Measurements from ENCODE around the gene ZNF646.

Gene ZNF646

GRCh38 chr16:31108035-31108793, 34.0 kb downstream of the ZNF646 start, which contains the start of gene BCKDK:
BCKDK (plus strand) TSS chr16:31108386; CDS start chr16:31109224, 838 bp downstream.
- Histone ChIP-seq H3K27ac (ENCODE audit: insufficient read depth, low read depth, low read length, poor library complexity, severe bottlenecking) (no peak within 1 kb of the TSS), H3K27me3 (ENCODE audit: control insufficient read depth, insufficient read depth, low read length, poor library complexity, severe bottlenecking) (no peaks in the 10 kb centered on the region), H3K4me1 (ENCODE audit: control insufficient read depth, insufficient read depth, low read length) (peaks cover 8% of the 10 kb centered on the region), H3K9me3 (ENCODE audit: control insufficient read depth, low read length) (no peaks in the 10 kb centered on the region), H3K4me3 (ENCODE audit: insufficient read depth, low read depth, low read length) (peak within 1 kb of the TSS; percentile 99), H3K36me3 (ENCODE audit: control insufficient read depth, insufficient read depth, low read length) (peaks cover 29% of the 10 kb centered on the region)
- WGBS, 2 experiments = 5% methylated on average over 68 of the region's 68 CpGs

- no peak overlapping the region for H3K27ac ChIP-seq (ENCODE audit: insufficient read depth, low read depth, low read length, poor library complexity, severe bottlenecking)
- WGBS, 2 experiments = 65 to 67% methylated on average over 57 of the region's 57 CpGs
- H3K27me3 ChIP-seq (ENCODE audit: control insufficient read depth, insufficient read depth, low read length, poor library complexity, severe bottlenecking) = no peaks in the 10 kb centered on the region
- peak overlapping the region; percentile 99 for H3K4me3 ChIP-seq (ENCODE audit: insufficient read depth, low read depth, low read length)
- no peaks in the 10 kb centered on the region for H3K9me3 ChIP-seq (ENCODE audit: control insufficient read depth, low read length)
- peaks cover 8% of the 10 kb centered on the region for H3K4me1 ChIP-seq (ENCODE audit: control insufficient read depth, insufficient read depth, low read length)
- peaks cover 29% of the 10 kb centered on the region for H3K36me3 ChIP-seq (ENCODE audit: control insufficient read depth, insufficient read depth, low read length)
These were observed 34.8 kb downstream of the ZNF646 start for GRCh38 chr16:31108794-31109558.

- H3K36me3 ChIP-seq (ENCODE audit: control insufficient read depth, insufficient read depth, low read length) = peaks cover 29% of the 10 kb centered on the region
- H3K27me3 ChIP-seq (ENCODE audit: control insufficient read depth, insufficient read depth, low read length, poor library complexity, severe bottlenecking) = no peaks in the 10 kb centered on the region
- H3K4me3 ChIP-seq (ENCODE audit: insufficient read depth, low read depth, low read length) = no peak overlapping the region
- 96 to 98% methylated on average over 12 of the region's 12 CpGs for WGBS, 2 experiments
- H3K27ac ChIP-seq (ENCODE audit: insufficient read depth, low read depth, low read length, poor library complexity, severe bottlenecking) = no peak overlapping the region
- peaks cover 8% of the 10 kb centered on the region for H3K4me1 ChIP-seq (ENCODE audit: control insufficient read depth, insufficient read depth, low read length)
- H3K9me3 ChIP-seq (ENCODE audit: control insufficient read depth, low read length) = no peaks in the 10 kb centered on the region
These were observed 35.4 kb downstream of the ZNF646 start for GRCh38 chr16:31109622-31110021.

GRCh38 chr16:31110106-31111034, 36.1 kb downstream of the ZNF646 start:
- no peak overlapping the region for H3K4me3 ChIP-seq (ENCODE audit: insufficient read depth, low read depth, low read length)
- no peaks in the 10 kb centered on the region for H3K27me3 ChIP-seq (ENCODE audit: control insufficient read depth, insufficient read depth, low read length, poor library complexity, severe bottlenecking)
- H3K9me3 ChIP-seq (ENCODE audit: control insufficient read depth, low read length) = no peaks in the 10 kb centered on the region
- H3K36me3 ChIP-seq (ENCODE audit: control insufficient read depth, insufficient read depth, low read length) = peaks cover 29% of the 10 kb centered on the region
- H3K4me1 ChIP-seq (ENCODE audit: control insufficient read depth, insufficient read depth, low read length) = peaks cover 8% of the 10 kb centered on the region
- WGBS, 2 experiments = 93 to 94% methylated on average over 26 of the region's 26 CpGs
- no peak overlapping the region for H3K27ac ChIP-seq (ENCODE audit: insufficient read depth, low read depth, low read length, poor library complexity, severe bottlenecking)

GRCh38 chr16:31111881-31112466, 37.8 kb downstream of the ZNF646 start:
- Histone ChIP-seq H3K27ac (ENCODE audit: insufficient read depth, low read depth, low read length, poor library complexity, severe bottlenecking) (no peak overlapping the region), H3K9me3 (ENCODE audit: control insufficient read depth, low read length) (no peaks in the 10 kb centered on the region), H3K4me3 (ENCODE audit: insufficient read depth, low read depth, low read length) (no peak overlapping the region), H3K36me3 (ENCODE audit: control insufficient read depth, insufficient read depth, low read length) (peaks cover 29% of the 10 kb centered on the region), H3K4me1 (ENCODE audit: control insufficient read depth, insufficient read depth, low read length) (peaks cover 8% of the 10 kb centered on the region), H3K27me3 (ENCODE audit: control insufficient read depth, insufficient read depth, low read length, poor library complexity, severe bottlenecking) (no peaks in the 10 kb centered on the region)
- WGBS, 2 experiments = 95 to 96% methylated on average over 23 of the region's 23 CpGs

GRCh38 chr16:31112711-31113110, 38.5 kb downstream of the ZNF646 start:
- Histone ChIP-seq H3K9me3 (ENCODE audit: control insufficient read depth, low read length) (no peaks in the 10 kb centered on the region), H3K27ac (ENCODE audit: insufficient read depth, low read depth, low read length, poor library complexity, severe bottlenecking) (no peak overlapping the region), H3K4me1 (ENCODE audit: control insufficient read depth, insufficient read depth, low read length) (peaks cover 8% of the 10 kb centered on the region), H3K4me3 (ENCODE audit: insufficient read depth, low read depth, low read length) (no peak overlapping the region), H3K27me3 (ENCODE audit: control insufficient read depth, insufficient read depth, low read length, poor library complexity, severe bottlenecking) (no peaks in the 10 kb centered on the region), H3K36me3 (ENCODE audit: control insufficient read depth, insufficient read depth, low read length) (peaks cover 29% of the 10 kb centered on the region)
- WGBS, 2 experiments = 96 to 97% methylated on average over 2 of the region's 2 CpGs

GRCh38 chr16:31113121-31114120, 39.2 kb downstream of the ZNF646 start:
- Histone ChIP-seq H3K27ac (ENCODE audit: insufficient read depth, low read depth, low read length, poor library complexity, severe bottlenecking) (no peak overlapping the region), H3K9me3 (ENCODE audit: control insufficient read depth, low read length) (no peaks in the 10 kb centered on the region), H3K4me1 (ENCODE audit: control insufficient read depth, insufficient read depth, low read length) (peaks cover 8% of the 10 kb centered on the region), H3K36me3 (ENCODE audit: control insufficient read depth, insufficient read depth, low read length) (peaks cover 29% of the 10 kb centered on the region), H3K27me3 (ENCODE audit: control insufficient read depth, insufficient read depth, low read length, poor library complexity, severe bottlenecking) (no peaks in the 10 kb centered on the region), H3K4me3 (ENCODE audit: insufficient read depth, low read depth, low read length) (no peak overlapping the region)
- WGBS, 2 experiments = 91% methylated on average over 5 of the region's 5 CpGs

- no peak overlapping the region for H3K4me3 ChIP-seq (ENCODE audit: insufficient read depth, low read depth, low read length)
- 94% methylated on average over 8 of the region's 8 CpGs for WGBS, 2 experiments
- no peaks in the 10 kb centered on the region for H3K27me3 ChIP-seq (ENCODE audit: control insufficient read depth, insufficient read depth, low read length, poor library complexity, severe bottlenecking)
- no peak overlapping the region for H3K27ac ChIP-seq (ENCODE audit: insufficient read depth, low read depth, low read length, poor library complexity, severe bottlenecking)
- peaks cover 1% of the 10 kb centered on the region for H3K4me1 ChIP-seq (ENCODE audit: control insufficient read depth, insufficient read depth, low read length)
- H3K9me3 ChIP-seq (ENCODE audit: control insufficient read depth, low read length) = no peaks in the 10 kb centered on the region
- H3K36me3 ChIP-seq (ENCODE audit: control insufficient read depth, insufficient read depth, low read length) = peaks cover 27% of the 10 kb centered on the region
These were observed 40.2 kb downstream of the ZNF646 start for GRCh38 chr16:31114468-31114867.

Data from ectodermal cell (in vitro differentiated cells).